HK-2 (cell line): Measurements from ENCODE around the gene SLC39A11.
"Not testable (repeated sequence)": the region's sequence is repeated elsewhere in the genome, so short reads cannot be mapped to it uniquely, and the experiment has no call there.

Experiments
- DNase-seq: peaks from one replicate; pipeline ENCODE4 v3.0.0-alpha.2; 2018; ENCODE audit not compliant: unreplicated experiment

SLC39A11 gene

DNA sequence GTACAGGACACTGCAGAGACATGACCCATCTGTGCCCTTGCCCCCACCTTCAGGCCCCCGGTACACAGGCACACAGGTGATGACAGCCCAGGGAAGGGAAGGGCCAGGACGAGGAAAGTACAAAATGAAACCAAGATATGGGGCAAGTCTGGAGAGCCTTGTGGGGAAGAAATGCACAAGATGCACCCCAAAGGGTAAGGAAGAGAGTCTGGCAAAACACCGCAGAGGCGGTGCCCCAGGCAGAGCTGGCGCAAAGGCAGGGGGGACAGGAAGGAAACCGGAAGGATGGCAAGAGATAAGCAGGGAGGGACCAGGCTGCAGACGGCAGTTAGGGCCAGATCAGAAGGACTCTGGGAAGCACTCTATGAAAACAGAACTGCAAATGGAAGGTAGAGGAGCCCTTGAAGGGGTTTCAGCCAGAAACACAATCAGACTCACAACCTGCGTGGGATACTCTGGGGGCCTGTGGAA, 81.4 kb downstream of the SLC39A11 start:
- DNase-seq: no peak

GRCh38 chr17:73010414-73010813, 82.1 kb downstream of the SLC39A11 start:
- DNase-seq: no peak

GRCh38 chr17:73007407-73007806, 85.1 kb downstream of the SLC39A11 start:
- no peak for DNase-seq

DNA sequence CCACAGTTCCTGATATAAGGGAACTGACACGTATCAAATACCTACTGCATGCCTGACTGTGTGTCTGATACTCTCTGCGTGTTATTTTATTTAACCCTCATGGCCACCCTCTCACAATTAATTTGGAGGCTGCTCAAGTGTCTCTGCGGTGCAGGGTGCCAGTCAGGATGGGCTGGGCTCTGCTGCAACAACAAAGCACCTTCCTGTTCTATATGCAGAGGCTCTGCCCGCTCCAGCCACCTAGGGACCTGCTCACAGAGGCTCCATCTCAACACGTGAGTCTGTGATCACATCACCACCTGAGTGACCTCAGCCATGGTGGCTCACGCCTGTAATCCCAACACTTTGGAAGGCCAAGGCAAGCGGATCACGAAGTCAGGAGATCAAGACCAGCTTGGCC, 87.1 kb downstream of the SLC39A11 start:
- DNase-seq: no peak

- no peak for DNase-seq
Observed at GRCh38 chr17:73003487-73003886, 89.0 kb downstream of the SLC39A11 start.

- DNase-seq: no peak
Observed at GRCh38 chr17:73000832-73001231, 91.7 kb downstream of the SLC39A11 start.

DNA sequence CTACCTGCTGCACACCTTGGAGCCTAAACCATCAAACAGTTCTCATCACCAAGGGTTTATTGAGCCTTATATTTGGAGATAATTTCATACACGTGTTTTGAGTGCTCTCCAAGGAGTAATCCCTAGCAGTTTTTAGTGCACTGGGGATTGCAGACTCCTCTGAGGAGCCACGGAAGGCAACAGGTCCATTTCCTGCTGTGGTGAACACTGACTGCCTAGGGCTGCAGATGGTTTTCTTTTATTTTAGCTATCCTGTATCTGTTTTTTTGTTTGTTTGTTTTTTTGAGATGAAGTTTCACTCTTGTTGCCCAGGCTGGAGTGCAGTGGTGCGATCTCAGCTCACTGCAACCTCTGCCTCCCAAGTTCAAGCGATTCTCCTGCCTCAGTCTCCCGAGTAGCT, 93.0 kb downstream of the SLC39A11 start:
- DNase-seq: not testable (repeated sequence)

DNA sequence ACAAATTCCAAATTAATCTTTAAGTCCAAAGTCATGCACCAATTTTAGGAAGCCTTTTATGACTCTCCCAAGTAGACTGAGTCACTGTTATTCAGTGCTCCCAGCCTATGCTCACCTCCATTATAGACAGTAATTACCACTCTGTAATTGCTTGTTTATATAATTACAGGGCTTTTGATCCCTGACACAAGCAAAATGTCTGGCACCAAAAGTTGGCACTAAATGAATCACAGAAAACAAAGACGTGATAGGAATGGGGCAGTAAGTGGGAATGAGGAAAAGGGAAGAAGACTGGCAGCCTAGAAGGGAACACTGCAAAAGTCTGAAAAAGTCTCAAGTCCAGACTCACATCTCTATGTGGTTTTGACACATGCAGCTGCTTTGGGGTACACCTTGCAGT, 94.1 kb downstream of the SLC39A11 start:
- no peak for DNase-seq

- DNase-seq: no peak
Observed at GRCh38 chr17:72997559-72997958, 94.9 kb downstream of the SLC39A11 start.

GRCh38 chr17:72996791-72997190, 95.7 kb downstream of the SLC39A11 start:
- DNase-seq: no peak

- no peak for DNase-seq
Observed at GRCh38 chr17:72995008-72995656, 97.4 kb downstream of the SLC39A11 start.

- DNase-seq: not testable (repeated sequence)
Observed at GRCh38 chr17:72992783-72993467, 99.6 kb downstream of the SLC39A11 start.

DNA sequence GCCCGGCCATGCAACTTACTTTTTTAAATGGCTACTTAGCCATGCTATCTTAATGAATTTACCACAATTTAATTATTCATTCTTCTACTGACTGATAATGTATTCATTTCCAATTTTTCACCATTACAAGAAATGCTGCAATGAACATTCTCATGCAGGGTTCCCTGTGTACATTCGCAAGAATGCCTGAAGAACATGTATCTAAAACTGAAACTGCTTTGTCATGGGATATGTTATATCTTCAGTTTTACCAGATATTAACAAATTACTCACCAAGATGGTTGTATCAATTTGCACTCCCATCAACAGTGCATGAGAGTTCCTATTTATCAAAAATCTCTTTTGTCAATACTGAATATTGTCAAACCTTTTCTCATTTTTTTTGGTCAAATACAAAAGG, 100.8 kb downstream of the SLC39A11 start:
- DNase-seq: no peak

GRCh38 chr17:72989074-72989610, 103.3 kb downstream of the SLC39A11 start:
- DNase-seq: no peak

DNA sequence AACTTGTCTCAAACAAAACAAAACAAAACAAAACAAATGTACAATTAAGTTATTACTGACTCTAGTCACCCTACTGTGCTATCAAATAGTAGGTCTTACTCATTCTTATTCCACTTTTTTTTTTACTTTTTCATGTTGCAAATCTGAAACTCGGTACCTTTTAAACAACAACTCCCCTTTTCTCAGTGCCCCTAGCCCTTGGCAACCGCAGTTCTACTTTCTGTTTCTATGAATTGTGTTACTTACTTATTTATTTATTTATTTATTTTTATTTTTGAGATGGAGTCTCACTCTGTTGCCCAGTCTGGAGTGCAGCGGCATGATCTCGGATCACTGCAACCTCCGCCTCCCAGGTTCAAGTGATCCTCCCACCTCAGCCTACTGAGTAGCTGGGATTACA, 104.0 kb downstream of the SLC39A11 start:
- DNase-seq: no peak

DNA sequence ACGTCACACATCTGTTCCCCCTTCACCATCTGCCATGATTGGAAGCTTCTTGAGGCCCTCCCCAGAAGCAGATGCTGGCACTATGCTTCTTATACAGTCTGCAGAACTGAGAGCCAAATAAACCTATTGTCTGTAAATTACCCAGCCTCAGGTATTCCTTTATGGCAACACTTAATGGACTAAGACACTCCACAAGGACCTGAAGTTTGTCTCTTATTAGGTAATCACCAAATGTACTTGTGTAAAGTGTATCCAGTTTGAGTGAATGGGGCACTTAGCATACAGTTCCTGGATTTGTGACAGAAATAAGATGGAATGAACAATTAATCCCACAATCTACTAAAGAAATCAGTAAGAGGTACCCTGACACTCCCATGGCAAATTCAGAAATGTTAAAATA, 105.3 kb downstream of the SLC39A11 start:
- no peak for DNase-seq

- DNase-seq: peak; percentile 56
Observed at GRCh38 chr17:72985882-72986720, 106.4 kb downstream of the SLC39A11 start.

- no peak for DNase-seq
Observed at GRCh38 chr17:72984926-72985325, 107.6 kb downstream of the SLC39A11 start.

GRCh38 chr17:72984145-72984925, 108.2 kb downstream of the SLC39A11 start:
- no peak for DNase-seq

GRCh38 chr17:72982680-72983079, 109.8 kb downstream of the SLC39A11 start:
- no peak for DNase-seq

GRCh38 chr17:72978593-72979218, 113.8 kb downstream of the SLC39A11 start:
- DNase-seq: no peak
